Peyer's patch (tissue), 4 donors: ENCODE results near the gene WDR26.

ENCODE experiments used
- POLR2A ChIP-seq, 2 donors: fragments of 450-650 bp; IDR thresholded peaks; one replicate each; pipeline ENCODE4 v1.5.1; 2017; ENCODE audit warnings: antibody characterized with exemption in 2 of 2, mild to moderate bottlenecking in 2 of 2, moderate library complexity in 2 of 2
- TF ChIP-seq, protein P1 (sequence below), 6 experiments: fragments of 450-650 bp in 4 of 6; fragments of 200-600 bp in 2 of 6; sonication (generic) in 1 of 6; IDR thresholded peaks; one replicate each; pipeline ENCODE4 v1.5.1; 2017 to 2019; ENCODE audit warnings: antibody characterized with exemption in 6 of 6, mild to moderate bottlenecking in 3 of 6, moderate library complexity in 1 of 6

GRCh38 chr1:224348137-224348536 is 86.5 kb downstream of the WDR26 start:
- TF ChIP-seq, protein P1, sequence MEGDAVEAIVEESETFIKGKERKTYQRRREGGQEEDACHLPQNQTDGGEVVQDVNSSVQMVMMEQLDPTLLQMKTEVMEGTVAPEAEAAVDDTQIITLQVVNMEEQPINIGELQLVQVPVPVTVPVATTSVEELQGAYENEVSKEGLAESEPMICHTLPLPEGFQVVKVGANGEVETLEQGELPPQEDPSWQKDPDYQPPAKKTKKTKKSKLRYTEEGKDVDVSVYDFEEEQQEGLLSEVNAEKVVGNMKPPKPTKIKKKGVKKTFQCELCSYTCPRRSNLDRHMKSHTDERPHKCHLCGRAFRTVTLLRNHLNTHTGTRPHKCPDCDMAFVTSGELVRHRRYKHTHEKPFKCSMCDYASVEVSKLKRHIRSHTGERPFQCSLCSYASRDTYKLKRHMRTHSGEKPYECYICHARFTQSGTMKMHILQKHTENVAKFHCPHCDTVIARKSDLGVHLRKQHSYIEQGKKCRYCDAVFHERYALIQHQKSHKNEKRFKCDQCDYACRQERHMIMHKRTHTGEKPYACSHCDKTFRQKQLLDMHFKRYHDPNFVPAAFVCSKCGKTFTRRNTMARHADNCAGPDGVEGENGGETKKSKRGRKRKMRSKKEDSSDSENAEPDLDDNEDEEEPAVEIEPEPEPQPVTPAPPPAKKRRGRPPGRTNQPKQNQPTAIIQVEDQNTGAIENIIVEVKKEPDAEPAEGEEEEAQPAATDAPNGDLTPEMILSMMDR (IDR thresholded peaks at IDR 0.05), result no peak
- TF ChIP-seq POLR2A (IDR thresholded peaks at IDR 0.05), result no peak
